H4 (cell line): Measurements from ENCODE around the gene ZSWIM4. TPM values are rescaled to one million over a fixed set of nuclear protein-coding genes. Genes with fewer than 3 reads are reported as not detected.
"Not testable (repeated sequence)": the region's sequence is repeated elsewhere in the genome, so short reads cannot be mapped to it uniquely, and the experiment has no call there.

Experiments used
- DNase-seq: peaks from one replicate; pipeline ENCODE4 v3.0.0-alpha.2; 2015; ENCODE audit warnings: low spot score
- total RNA-seq: library from RNA; depleted of rRNA; stranded (reverse); fragments of >200 nt; shearing (Covaris generic); gene quantifications from 2 replicates; pipeline ENCODE4 v1.2.3, GENCODE V29; 2014

Gene ZSWIM4
- total RNA-seq, 1 experiment from 2014 or later: 1.3 TPM

DNA sequence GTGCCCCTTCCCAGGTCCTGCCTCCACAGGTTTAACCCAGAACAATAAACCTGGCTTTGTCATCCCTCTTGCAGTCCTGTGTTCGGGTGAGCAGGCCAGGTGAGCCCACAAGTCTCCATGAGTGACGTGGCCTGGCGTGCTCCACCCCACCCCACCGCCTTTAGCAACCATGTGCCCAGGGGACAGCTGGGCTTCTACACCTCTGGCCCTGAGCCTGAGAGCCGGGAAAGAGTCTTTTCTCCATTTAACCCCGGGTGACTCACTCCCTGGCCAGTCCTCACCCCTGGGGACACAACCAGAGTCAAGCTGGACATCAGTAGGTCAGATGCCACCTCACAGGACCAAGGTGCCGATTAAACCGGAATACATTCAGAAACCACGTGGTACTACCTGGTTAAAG is 16.8 kb upstream of the ZSWIM4 start:
- no peak for DNase-seq

DNA sequence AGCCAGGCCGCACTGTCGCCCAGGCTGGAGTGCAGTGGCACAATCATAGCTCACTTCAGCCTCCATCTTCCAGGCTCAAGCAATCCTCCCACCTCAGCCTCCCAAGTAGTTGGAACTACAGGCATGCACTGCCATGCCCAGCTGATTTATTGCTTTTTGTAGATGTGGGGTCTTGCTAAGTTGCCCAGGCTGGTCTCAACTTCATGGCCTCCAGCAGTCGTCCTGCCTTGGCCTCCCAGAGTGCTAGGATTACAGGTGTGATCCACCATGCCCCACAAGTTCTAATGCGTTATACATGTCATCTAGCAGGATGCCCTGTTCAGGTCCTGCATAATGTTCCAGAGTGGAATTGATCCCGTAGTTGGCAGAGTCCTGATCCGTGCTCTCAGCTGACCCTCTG is 16.4 kb upstream of the ZSWIM4 start:
- DNase-seq: no peak

DNA sequence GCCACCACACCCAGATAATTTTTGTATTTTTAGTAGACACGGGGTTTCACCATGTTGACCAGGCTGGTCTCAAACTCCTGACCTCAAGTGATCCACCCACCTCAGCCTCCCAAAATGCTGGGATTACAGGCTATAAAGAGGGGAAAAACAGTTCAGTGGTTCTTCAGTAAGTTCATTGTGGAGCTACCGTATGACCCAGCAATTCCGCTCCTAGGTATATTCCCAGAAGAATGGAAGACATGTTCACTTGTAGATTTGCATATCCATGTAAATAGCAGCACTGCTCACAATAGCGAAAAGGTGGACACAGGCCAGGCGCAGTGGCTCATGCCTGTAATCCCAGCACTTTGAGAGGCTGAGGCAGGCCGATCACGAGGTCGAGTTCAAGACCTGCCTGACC is 15.4 kb upstream of the ZSWIM4 start:
- DNase-seq: not testable (repeated sequence)

DNA sequence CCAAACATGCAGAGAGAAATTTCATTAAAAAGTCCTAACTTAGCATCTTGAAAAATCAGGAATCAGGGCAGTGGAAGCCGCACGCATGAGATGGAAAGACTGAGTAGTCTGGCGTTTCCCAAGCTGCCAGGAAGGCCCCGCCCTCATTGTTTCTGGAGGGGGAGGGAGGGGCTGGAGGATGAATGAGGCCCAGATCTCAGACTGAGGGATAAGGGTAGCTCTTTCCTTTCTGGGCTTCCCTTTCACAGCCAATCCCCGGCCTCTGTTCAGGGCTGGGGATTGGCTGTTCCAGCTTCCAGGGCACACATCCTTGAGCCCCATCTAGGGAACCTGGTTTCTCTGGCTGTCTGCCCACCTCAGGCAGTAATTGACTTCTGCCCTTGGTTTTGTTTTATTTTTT is 13.7 kb upstream of the ZSWIM4 start:
- peak; percentile 93 for DNase-seq

DNA sequence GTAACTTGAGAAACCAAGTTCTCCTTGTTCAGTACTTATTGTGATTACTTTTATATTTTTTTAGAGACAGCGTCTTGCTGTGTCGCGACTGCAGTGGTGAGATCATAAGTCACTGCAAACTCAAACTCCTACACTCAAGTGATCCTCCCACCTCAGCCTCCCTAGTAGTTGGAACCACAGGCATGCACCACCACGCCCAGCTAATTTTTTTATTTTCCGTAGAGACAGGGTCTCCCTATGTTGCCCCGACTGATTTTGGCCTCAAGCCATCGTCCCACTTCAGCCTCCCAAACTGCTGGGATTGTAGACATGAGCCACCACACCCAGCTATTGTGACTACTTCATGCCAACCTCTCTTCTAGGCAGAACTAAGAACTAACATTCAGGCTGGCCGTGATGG is 12.7 kb upstream of the ZSWIM4 start:
- DNase-seq: no peak

DNA sequence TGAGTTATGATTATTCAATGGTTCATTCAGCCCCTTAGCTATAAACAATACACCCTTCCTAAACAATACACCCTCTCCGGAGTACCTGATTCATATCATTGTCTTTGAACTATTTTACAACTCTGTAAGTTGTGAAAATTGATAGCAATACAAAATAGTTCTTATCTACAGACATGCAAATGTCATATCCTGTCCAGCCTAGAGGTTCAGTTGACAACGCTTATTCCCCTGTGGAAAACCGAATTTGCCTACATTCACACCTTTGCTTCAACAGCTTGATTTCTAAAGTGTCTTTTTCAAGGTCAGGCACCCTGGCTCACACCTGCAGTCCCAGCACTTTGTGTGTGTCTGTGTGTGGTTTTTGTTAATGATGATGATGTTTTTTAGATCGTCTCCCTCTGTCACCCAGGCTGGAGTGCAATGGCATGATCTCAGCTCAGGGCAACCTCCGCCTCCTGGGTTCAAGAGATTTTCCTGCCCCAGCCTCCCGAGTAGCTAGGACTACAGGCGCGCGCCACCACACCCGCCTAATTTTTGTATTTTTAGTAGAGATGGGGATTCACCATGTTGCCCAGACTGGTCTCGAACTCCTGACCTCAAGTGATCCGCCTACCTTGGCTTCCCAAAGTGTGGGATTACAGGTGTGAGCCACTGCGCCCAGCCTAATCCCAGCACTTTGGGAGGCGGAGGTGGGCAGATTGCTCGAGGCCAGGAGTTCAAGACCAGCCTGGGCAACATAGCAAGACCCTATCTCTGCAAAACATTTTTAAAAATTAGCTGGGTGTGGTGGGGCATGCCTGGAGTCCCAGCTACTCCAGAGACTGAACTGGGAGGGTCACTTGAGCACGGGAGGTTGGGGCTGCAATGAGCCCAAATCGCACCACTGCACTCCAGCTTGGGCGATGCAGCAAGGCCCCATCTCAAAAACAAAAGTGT is 11.4 kb upstream of the ZSWIM4 start:
- DNase-seq: no peak

DNA sequence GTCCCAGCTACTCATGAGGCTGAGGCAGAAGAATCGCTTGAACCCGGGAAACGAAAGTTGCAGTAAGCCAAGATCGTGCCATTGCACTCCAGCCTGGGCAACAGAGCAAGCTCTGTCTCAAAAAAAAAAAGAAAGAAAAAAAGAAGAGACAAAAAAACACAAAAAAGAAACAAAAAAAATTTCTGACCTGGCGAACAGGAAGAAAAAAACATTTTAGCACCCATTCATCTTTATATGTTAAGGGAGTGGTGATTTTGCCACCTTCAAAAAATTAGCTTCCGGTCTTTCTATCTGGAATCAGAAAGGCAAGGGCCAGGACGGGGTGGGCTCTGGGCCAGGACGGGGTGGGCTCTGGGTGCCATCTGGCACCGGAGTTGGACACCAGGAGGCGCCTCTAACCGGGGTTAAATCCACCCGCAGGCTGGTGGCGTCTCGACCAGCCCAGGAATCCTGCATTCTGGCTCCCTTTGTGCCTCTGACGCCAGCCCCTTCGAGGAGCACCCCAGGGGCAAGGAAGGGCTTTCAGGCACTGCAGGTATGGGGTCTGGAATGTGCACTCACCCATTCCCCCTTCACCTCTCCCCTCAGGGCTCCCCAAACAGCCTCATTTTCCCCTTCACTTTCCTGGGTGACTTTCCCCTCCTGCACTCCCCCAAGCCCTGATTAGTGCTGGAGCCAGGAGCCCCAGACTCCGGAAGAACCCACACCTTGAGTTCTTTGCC is 10.4 kb upstream of the ZSWIM4 start:
- DNase-seq: peak; percentile 64

DNA sequence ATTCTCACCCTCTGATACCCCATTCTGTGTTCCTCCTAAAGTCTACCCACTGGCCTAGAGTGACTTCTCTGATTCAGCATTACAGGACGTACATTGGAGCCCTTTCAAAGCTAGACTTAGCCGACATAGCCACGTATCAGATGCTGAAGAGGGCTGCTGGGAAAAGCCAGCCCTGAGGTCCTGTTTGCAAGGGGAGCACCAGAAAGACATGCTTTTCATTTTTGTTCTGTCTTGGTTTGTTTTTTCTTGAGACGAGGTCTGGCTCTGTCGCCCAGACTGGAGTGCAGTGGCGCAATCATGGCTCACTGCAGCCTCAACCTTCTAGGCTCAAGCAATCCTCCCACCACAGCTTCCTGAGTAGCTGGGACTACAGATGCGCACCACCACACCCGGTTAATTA is 6.3 kb upstream of the ZSWIM4 start:
- DNase-seq: no peak

DNA sequence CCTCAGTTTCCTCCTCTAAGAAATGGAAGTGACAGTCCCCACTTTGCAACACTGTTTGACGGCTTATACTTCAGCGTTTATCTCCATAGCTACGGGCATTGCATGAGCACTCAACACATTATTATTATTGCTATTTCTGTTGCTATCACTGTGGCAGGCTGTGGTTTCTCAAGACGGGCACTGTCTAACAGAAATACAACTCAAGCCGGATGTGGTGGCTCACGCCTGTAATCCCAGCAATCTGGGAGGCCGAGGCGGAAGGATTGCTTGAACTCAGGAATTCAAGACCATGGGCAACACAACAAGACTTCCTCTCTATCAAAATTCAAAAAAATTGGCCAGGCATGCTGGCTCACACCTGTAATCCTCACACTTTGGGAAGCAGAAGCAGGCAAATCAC is 4.9 kb upstream of the ZSWIM4 start:
- no peak for DNase-seq

DNA sequence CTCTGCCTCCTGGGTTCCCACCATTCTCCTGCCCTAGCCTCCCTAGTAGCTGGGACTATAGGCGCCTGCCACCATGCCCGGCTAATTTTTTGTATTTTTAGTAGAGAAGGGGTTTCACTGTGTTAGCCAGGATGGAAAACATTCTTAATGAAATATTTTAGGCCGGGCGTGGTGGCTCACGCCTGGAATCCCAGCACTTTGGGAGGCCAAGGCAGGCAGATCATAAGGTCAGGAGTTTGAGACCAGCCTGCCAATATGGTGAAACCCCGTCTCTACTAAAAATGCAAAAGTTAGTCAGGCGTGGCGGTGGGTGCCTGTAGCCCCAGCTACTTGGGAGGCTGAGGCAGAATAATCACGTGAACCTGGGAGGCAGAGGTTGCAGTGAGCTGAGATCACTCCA is 1.9 kb upstream of the ZSWIM4 start:
- DNase-seq: not testable (repeated sequence)

DNA sequence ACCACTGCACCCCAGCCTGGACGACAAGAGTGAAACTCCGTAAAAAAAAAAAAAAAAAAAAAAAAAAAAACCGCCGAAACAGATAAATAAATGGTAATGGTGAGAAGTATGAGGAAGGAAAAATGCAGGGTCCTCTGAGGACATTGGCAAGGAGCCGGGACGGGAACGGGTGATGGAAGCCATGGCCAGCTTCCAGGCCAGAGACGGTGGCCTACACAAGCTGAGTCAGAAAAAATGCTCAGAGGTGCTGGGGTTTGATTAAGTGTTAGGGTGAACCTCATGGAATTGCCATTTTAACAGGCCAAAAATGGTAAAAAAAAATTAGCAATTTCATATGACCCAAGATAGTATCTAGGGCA is 866 bp upstream of the ZSWIM4 start:
- peak; percentile 93 for DNase-seq

DNA sequence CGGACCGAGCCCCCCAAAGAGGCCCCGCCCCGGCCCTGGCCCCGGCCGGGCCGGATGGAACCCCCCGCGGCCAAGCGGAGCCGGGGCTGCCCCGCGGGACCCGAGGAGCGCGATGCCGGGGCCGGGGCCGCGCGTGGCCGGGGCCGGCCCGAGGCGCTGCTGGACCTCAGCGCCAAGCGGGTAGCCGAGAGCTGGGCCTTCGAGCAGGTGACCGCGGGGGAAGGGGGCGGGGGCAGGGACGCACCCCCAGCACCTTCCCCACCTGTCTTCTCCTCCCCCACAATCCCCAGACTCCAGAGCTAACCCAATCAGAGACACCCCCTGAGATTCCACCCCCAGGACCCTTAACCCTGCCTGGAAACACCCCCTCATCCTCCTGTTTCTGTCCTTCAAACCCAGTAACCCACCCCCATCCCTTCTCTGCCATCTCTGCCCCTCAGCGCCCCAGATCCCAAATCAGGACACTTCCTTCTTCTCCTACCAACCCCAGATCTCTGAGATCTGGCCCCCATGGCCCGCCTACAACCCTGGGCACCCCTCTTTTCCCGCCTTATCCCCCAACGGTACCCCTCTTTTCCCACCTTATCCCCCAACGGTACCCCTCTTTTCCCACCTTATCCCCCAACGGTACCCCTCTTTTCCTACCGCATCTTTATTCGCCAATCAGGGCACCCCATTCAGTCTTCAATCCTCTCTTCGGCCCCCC is 505 bp downstream of the ZSWIM4 start:
- DNase-seq: no peak

DNA sequence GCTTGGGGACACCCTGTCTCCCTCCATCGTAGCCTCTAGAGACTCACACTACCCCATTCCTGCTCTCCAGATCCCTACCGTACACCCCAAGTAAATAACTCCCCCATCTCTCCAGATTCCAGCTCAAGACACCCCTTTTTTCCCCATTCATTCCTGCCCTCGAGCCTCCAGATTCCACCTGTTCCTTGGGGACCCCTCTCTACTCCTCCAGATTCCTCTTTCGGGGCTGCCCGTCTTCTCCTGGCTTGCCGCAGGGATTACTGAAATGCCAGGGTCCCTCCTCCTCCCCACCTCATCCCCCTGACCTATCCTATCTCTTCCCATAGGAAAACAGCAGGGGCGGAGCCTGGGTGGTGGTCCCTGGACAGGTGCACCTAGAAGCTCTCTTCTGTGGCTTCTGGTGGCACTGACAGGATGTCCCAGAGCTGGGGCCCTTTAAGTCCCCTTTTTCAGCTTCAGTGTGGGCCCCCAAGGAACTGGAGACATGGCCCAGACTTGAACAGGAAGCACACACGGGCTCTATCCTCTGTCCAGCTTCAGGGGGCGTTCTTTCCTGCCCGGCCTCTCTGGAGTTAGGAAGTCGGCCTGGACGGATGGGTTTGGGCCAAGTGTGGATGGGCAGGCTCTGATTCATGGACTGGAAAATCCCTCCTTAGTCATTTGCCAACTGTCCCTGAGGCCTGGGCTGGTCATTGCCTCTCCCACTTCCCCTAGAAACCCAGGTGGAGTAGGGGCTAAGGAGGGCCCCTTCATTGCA is 1.2 kb downstream of the ZSWIM4 start:
- peak; percentile 83 for DNase-seq

DNA sequence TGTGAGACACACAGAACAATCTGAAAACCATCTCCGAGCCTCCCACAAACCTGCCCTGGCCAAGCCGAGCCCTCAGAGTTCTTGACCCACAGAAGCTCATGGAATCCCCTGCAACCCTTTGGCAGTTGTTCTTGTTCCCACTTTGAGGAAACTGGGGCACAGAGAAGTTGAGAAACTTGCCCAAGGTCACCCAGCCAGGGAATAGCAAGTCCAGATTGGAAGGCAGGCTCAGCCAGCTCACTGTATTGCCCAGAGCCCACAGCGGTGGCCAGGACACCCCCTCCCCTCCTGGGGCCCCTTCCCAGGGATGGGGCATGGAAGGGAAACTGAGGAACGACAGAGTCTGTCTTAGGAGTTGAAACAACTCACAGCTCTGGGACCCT is 1.8 kb downstream of the ZSWIM4 start:
- no peak for DNase-seq

DNA sequence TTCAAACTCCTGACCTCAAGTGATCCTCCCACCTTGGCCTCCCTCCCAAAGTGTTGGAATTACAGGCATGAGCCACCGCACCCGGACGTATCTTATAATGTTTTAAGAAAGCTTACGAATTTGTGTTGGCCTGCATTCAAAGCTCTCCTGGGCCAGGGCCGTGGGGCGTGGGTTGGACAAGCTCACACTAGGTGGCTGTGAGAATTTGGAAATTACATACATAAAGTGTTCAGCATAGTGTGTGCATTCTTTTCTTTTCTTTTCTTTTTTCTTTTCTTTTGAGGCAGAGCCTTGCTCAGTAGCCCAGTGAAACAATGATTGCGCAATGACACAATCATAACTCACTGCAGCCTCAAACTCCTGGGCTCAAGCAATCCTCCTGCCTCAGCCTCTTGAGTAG is 2.6 kb downstream of the ZSWIM4 start:
- peak; percentile 79 for DNase-seq

DNA sequence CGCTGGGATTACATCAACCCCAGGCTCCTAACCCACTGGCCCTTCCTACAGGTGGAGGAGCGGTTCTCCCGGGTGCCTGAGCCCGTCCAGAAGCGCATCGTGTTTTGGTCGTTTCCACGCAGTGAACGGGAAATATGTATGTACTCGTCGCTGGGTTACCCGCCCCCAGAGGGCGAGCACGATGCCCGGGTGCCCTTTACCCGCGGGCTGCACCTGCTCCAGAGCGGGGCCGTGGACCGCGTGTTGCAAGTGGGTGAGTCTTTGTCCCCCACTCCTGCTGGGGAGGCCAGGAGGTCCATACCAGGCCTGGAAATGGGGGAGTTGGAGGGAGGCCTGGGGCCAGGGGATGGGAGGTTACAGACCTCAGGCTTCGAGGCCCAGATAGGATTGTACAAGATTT is 4.4 kb downstream of the ZSWIM4 start:
- DNase-seq: peak; percentile 2

DNA sequence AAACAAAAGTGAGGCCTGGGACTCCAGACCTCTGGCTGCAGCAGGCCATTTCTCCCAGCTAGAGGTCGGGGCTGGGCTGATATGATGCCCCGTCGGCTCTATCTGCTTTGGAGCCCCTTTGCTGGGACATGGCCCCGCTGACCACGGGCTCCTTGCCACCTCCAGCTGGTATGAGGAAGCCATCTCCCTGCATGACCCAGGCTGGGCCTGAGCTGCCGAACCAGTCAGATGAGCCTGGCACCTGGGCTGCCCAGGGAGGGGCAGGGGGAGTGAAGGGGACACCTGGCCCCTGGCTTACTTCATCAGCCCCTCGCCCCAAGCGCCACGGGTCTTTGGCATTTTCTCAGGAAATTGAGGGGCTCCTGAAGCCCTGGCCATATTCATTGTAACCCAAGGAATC is 7.8 kb downstream of the ZSWIM4 start:
- DNase-seq: peak; percentile 3

DNA sequence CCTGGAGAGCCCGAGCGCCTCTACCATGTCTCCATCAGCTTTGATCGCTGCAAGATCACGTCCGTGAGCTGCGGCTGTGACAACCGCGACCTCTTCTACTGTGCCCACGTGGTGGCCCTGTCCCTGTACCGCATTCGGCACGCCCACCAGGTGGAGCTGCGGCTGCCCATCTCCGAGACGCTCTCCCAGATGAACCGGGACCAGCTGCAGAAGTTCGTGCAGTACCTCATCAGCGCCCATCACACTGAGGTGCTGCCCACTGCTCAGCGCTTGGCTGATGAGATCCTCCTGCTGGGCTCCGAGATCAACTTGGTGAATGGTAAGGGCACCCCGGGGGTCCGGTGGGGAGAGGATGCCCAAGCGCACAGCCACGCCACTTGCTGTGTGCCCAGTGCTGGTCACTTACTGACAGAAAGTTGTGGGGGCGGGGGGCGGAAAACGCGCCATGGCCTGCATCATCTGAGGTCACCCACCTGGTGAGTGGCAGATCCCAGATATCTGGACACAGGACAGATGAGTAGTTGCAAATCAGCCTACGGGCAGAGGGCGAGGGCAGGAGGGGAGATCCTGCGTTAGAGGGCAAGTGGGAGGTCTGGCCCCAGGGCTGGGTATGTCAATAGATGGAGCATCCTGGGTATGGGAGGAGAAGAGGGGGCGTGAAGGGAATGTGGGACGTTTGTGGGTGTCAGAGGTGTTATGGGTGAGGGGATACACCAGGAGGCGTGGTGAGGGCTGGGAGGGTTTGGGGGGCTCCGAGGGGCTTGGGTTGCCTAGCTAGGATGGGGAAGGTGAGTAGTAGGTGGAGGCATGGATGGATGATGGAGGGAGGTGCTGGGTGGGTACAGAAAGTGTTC is 9.8 kb downstream of the ZSWIM4 start:
- peak; percentile 16 for DNase-seq

DNA sequence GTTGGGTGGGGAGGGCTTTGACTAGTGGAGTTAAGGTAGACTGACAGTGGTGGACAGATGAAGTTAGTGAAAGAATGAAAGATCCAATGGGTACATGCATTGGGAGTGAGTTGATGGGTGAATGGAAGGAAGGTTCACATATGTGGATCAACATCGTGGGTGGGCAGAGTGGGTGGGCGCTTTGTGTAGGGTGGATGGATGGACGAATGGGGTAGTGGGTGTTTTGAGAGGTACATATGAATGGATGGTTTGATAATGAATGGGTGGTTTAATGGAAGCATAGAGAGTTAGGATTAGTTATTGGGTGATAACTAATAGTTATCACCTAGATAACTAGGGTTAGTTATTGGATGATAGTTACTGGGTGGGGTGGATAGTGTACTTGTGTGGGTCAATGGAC is 11.5 kb downstream of the ZSWIM4 start:
- DNase-seq: no peak

DNA sequence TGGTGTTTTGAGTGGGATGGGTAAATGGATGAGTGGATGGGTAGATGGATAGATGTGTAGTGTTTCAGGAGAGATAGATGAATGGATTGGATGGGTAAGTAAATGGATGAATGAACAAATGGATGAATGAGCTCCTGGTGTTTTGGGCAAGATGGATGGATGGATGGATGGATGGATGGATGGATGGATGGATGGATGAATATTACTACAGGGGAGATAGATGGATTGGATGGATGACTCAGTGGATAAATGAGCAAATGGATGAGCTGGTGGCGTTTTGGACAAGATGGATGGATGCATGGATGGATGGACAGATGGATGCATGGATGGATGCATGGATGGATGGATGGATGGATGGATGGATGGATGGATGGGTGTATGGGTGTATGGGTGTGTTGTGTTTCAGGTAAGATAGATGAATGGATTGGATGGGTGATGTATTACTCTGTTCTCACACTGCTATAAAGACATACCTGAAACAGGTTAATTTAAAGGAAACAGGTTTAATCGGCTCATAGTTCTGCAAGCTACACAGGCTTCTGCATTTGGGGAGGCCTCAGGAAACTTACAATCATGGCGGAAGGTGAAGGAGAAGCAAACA is 12.3 kb downstream of the ZSWIM4 start:
- no peak for DNase-seq

DNA sequence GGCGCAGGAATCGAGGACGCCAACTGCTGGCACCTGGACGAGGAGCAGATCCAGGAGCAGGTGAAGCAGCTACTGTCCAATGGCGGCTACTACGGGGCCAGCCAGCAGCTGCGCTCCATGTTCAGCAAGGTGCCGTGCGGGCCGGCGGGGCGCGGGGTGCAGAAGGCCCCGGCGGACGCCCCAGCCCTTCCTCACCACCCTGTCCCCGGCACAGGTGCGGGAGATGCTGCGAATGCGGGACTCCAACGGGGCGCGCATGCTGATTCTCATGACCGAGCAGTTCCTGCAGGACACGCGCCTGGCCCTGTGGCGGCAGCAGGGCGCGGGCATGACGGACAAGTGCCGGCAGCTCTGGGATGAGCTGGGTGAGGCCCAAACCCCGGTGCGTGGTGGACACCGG is 13.6 kb downstream of the ZSWIM4 start:
- DNase-seq: no peak
